HG03558 (cell line): Measurements from ENCODE around the gene CTSC.
"Not testable (repeated sequence)": the region's sequence is repeated elsewhere in the genome, so short reads cannot be mapped to it uniquely, and the experiment has no call there.

ENCODE experiments used
- ATAC-seq: cut with Tn5 transposase; IDR thresholded peaks from one replicate; pipeline ENCODE4 v1.9.1; 2021; ENCODE audit warnings: moderate number of reproducible peaks; ENCODE audit not compliant: unreplicated experiment; ENCODE audit errors: extremely low read depth

The CTSC gene

GRCh38 chr11:88292171-88292843 lies 45.2 kb downstream of the CTSC start:
- no peak for ATAC-seq

GRCh38 chr11:88288560-88288959 lies 49.0 kb downstream of the CTSC start:
- ATAC-seq: no peak

GRCh38 chr11:88284336-88285050 lies 53.0 kb downstream of the CTSC start:
- ATAC-seq: no peak

GRCh38 chr11:88282747-88283515 lies 54.6 kb downstream of the CTSC start:
- no peak for ATAC-seq

GRCh38 chr11:88281317-88281712 lies 56.2 kb downstream of the CTSC start:
- ATAC-seq: no peak

GRCh38 chr11:88280673-88281316 lies 56.7 kb downstream of the CTSC start:
- ATAC-seq: no peak

GRCh38 chr11:88277349-88277915 lies 60.1 kb downstream of the CTSC start:
- ATAC-seq: no peak

GRCh38 chr11:88275636-88276035 lies 61.9 kb downstream of the CTSC start:
- no peak for ATAC-seq

GRCh38 chr11:88266919-88267318 lies 70.6 kb downstream of the CTSC start:
- ATAC-seq: no peak

- ATAC-seq: no peak
Observed at GRCh38 chr11:88266157-88266556, 71.4 kb downstream of the CTSC start.

- ATAC-seq: no peak
Observed at GRCh38 chr11:88259431-88259830, 78.1 kb downstream of the CTSC start.

GRCh38 chr11:88252208-88252607 lies 85.3 kb downstream of the CTSC start:
- no peak for ATAC-seq

- ATAC-seq: no peak
Observed at GRCh38 chr11:88250566-88251242, 86.8 kb downstream of the CTSC start.

GRCh38 chr11:88249706-88250105 lies 87.8 kb downstream of the CTSC start:
- no peak for ATAC-seq

- ATAC-seq: no peak
Observed at GRCh38 chr11:88246696-88247095, 90.8 kb downstream of the CTSC start.

GRCh38 chr11:88245576-88245975 lies 92.0 kb downstream of the CTSC start:
- ATAC-seq: not testable (repeated sequence)
